AG10803 (cell line): ENCODE data around the gene KCNN3.

Experiments
- DNase-seq: peaks from one replicate; pipeline ENCODE4 v3.0.0; 2010; ENCODE audit warnings: low read depth
- H3K4me3 ChIP-seq: 2 replicates; pipeline ENCODE4 v1.5.1; 2011; ENCODE audit warnings: mild to moderate bottlenecking, low read length, control low read depth
- CTCF ChIP-seq: conservative IDR thresholded peaks from 2 replicates; pipeline ENCODE4 v1.5.1; 2011; ENCODE audit warnings: mild to moderate bottlenecking, low read length, control low read depth, inconsistent platforms

KCNN3 gene

GRCh38 chr1:154712166-154712810 lies 157.8 kb downstream of the KCNN3 start:
- TF ChIP-seq CTCF = no peak
- no peak for DNase-seq
- H3K4me3 ChIP-seq = no peak overlapping the region

- no peak for TF ChIP-seq CTCF
- no peak for DNase-seq
- H3K4me3 ChIP-seq = no peak overlapping the region
These were observed 158.7 kb downstream of the KCNN3 start for GRCh38 chr1:154711416-154711815.

GRCh38 chr1:154710106-154710505 lies 160.0 kb downstream of the KCNN3 start:
- DNase-seq = no peak
- TF ChIP-seq CTCF = no peak
- H3K4me3 ChIP-seq = no peak overlapping the region

GRCh38 chr1:154707901-154708463 lies 162.1 kb downstream of the KCNN3 start:
- no peak for TF ChIP-seq CTCF

GRCh38 chr1:154706851-154707250 lies 163.2 kb downstream of the KCNN3 start:
- no peak for TF ChIP-seq CTCF
- no peak for DNase-seq
- H3K4me3 ChIP-seq = no peak overlapping the region

More at GRCh38 chr1:154707901-154708463, 162.1 kb downstream of the KCNN3 start:
- no peak for DNase-seq
- H3K4me3 ChIP-seq = no peak overlapping the region

- DNase-seq = no peak
- no peak for TF ChIP-seq CTCF
- H3K4me3 ChIP-seq = no peak overlapping the region
These were observed 164.5 kb downstream of the KCNN3 start for GRCh38 chr1:154705544-154705943.

GRCh38 chr1:154703170-154703569 lies 166.9 kb downstream of the KCNN3 start:
- TF ChIP-seq CTCF = no peak
- DNase-seq = no peak

More at GRCh38 chr1:154703170-154703569, 166.9 kb downstream of the KCNN3 start:
- H3K4me3 ChIP-seq = no peak overlapping the region
